HG03457 (cell line): ENCODE data around the gene CFAP70.
"Not testable (repeated sequence)": the region's sequence is repeated elsewhere in the genome, so short reads cannot be mapped to it uniquely, and the experiment has no call there.

Experiments used
- ATAC-seq: cut with Tn5 transposase; IDR thresholded peaks from one replicate; pipeline ENCODE4 v1.9.1; 2021; ENCODE audit warnings: moderate number of reproducible peaks; ENCODE audit not compliant: unreplicated experiment

CFAP70 gene

GRCh38 chr10:73358331-73359279 lies at the start of gene CFAP70:
Gene CFAP70 (minus strand): TSS chr10:73358864. CDS start chr10:73354796, 4,068 bp downstream.
- peak; percentile 86 for ATAC-seq

GRCh38 chr10:73408061-73408460 lies 49.4 kb upstream of the CFAP70 start:
- ATAC-seq, result no peak

GRCh38 chr10:73407495-73407894 lies 48.8 kb upstream of the CFAP70 start:
- ATAC-seq, result no peak

- ATAC-seq, result no peak
Measured at GRCh38 chr10:73406846-73407245, 48.2 kb upstream of the CFAP70 start.

GRCh38 chr10:73405556-73405955 lies 46.9 kb upstream of the CFAP70 start:
- ATAC-seq, result no peak

- no peak for ATAC-seq
Measured at GRCh38 chr10:73404690-73405089, 46.0 kb upstream of the CFAP70 start.

GRCh38 chr10:73401636-73402035 lies 43.0 kb upstream of the CFAP70 start:
- ATAC-seq, result no peak

GRCh38 chr10:73399063-73399462 lies 40.4 kb upstream of the CFAP70 start:
- ATAC-seq, result no peak

- ATAC-seq, result no peak
Measured at GRCh38 chr10:73398024-73398423, 39.4 kb upstream of the CFAP70 start.

- not testable (repeated sequence) for ATAC-seq
Measured at GRCh38 chr10:73394325-73394724, 35.7 kb upstream of the CFAP70 start.

- ATAC-seq, result no peak
Measured at GRCh38 chr10:73388228-73388627, 29.6 kb upstream of the CFAP70 start.

- no peak for ATAC-seq
Measured at GRCh38 chr10:73386583-73386982, 27.9 kb upstream of the CFAP70 start.

GRCh38 chr10:73379064-73379748 lies 20.5 kb upstream of the CFAP70 start:
- no peak for ATAC-seq

GRCh38 chr10:73376679-73377078 lies 18.0 kb upstream of the CFAP70 start:
- ATAC-seq, result no peak

- no peak for ATAC-seq
Measured at GRCh38 chr10:73368238-73368637, 9.6 kb upstream of the CFAP70 start.

- ATAC-seq, result no peak
Measured at GRCh38 chr10:73366381-73367298, 8.0 kb upstream of the CFAP70 start.

GRCh38 chr10:73364964-73365363 lies 6.3 kb upstream of the CFAP70 start:
- ATAC-seq, result no peak

GRCh38 chr10:73359492-73359891 lies 828 bp upstream of the CFAP70 start:
- ATAC-seq, result no peak

- ATAC-seq, result no peak
Measured at GRCh38 chr10:73357821-73358220, 843 bp downstream of the CFAP70 start.

GRCh38 chr10:73357166-73357565 lies 1.5 kb downstream of the CFAP70 start:
- ATAC-seq, result no peak

GRCh38 chr10:73344269-73344668 lies 14.4 kb downstream of the CFAP70 start:
- no peak for ATAC-seq
